Gastrocnemius medialis (tissue), 4 donors: Measurements from ENCODE around the gene PIAS1. TPM values are rescaled to one million over a fixed set of nuclear protein-coding genes. Genes with fewer than 3 reads are reported as not detected.
A peak's percentile ranks its signal among the peaks of the same experiment; 100 is the strongest.

ENCODE experiments used
- ATAC-seq, 2 donors: fragments of 150-250 bp; one replicate each; pipeline ENCODE4 v1.9.1; 2016
- DNase-seq, 2 donors: peaks; one replicate each; pipeline ENCODE4 v3.0.0-alpha.2; 2019
- H3K27ac ChIP-seq, 4 donors: fragments of 200-600 bp; sonication (generic); 1 replicate in 1 of 4; 2 replicates in 3 of 4; pipeline ENCODE4 v1.5.1; 2016 to 2018; ENCODE audit warnings: mild to moderate bottlenecking in 2 of 4, moderate library complexity in 1 of 4
- H3K27me3 ChIP-seq, 3 donors: fragments of 200-600 bp; sonication (generic) in 2 of 3; 1 replicate in 1 of 3; 2 replicates in 2 of 3; pipeline versions ENCODE4 v1.5.1 to v1.6.0; 2016 to 2019; ENCODE audit warnings: mild to moderate bottlenecking in 1 of 3, moderate library complexity in 1 of 3
- H3K36me3 ChIP-seq, 2 donors: fragments of 200-600 bp; sonication (generic) in 1 of 2; one replicate each; pipeline ENCODE4 v1.5.1; 2017 to 2018
- H3K4me1 ChIP-seq, 2 donors: fragments of 200-600 bp; sonication (generic) in 1 of 2; one replicate each; pipeline ENCODE4 v1.5.1; 2016 to 2017; ENCODE audit warnings: mild to moderate bottlenecking in 2 of 2
- H3K4me3 ChIP-seq, 4 donors: fragments of 200-600 bp; sonication (generic) in 3 of 4; 1 replicate in 1 of 4; 2 replicates in 3 of 4; pipeline ENCODE4 v1.5.1; 2016 to 2019; ENCODE audit warnings: mild to moderate bottlenecking in 2 of 4
- H3K9me3 ChIP-seq, 3 donors: fragments of 200-600 bp; sonication (generic) in 2 of 3; 1 replicate in 1 of 3; 2 replicates in 2 of 3; pipeline ENCODE4 v1.5.1; 2016 to 2019
- CTCF ChIP-seq, 5 experiments: fragments of 450-650 bp in 3 of 5; fragments of 200-600 bp in 2 of 5; sonication (generic) in 2 of 5; IDR thresholded peaks in 4 of 5; conservative IDR thresholded peaks in 1 of 5; 1 replicate in 4 of 5; 2 replicates in 1 of 5; pipeline ENCODE4 v1.5.1; 2016 to 2019; ENCODE audit warnings: antibody characterized with exemption in 5 of 5, mild to moderate bottlenecking in 3 of 5, moderate library complexity in 3 of 5
- POLR2A ChIP-seq, 2 donors: fragments of 450-650 bp; IDR thresholded peaks; one replicate each; pipeline ENCODE4 v1.6.1; 2017; ENCODE audit warnings: antibody characterized with exemption in 2 of 2, mild to moderate bottlenecking in 2 of 2, moderate library complexity in 2 of 2
- in situ Hi-C, 4 donors: fragments of 200-750 bp; cut with MboI; loops; one replicate each; pipeline versions ENCODE4 v1.15.0 to v1.8.0; 2017; ENCODE audit warnings: low sequenced_read_pairs in 4 of 4
- intact Hi-C: fragments of 100-400 bp; cut with DNase I; formaldehyde crosslinking; loops from one replicate; pipeline ENCODE4 v1.15.1; 2023; ENCODE audit warnings: low total_unique reads
- total RNA-seq, 4 donors: library from RNA; depleted of rRNA; stranded (reverse); fragments of >200 nt; gene quantifications; one replicate each; pipeline versions ENCODE4 v1.1.0 to v1.2.3, GENCODE V29; 2016

PIAS1 gene
- total RNA-seq, 4 donors from 2014 or later: 16.4 to 71.9 (median 23.5) TPM

GRCh38 chr15:68152342-68152741 lies 98.2 kb downstream of the PIAS1 start:
- in situ Hi-C loops: loop anchor here in 2 of 4 donors (5.0 to 10.0 kb wide), 2 partner anchors 288 to 290 kb away; no protein-coding TSS in a partner anchor
- H3K4me3 ChIP-seq: no peak overlapping the region
- H3K4me1 ChIP-seq: peaks cover 0 to 10% of the 10 kb centered on the region in 2 donors
- no peak for TF ChIP-seq POLR2A (IDR thresholded peaks at IDR 0.05)
- no peak for TF ChIP-seq CTCF (IDR thresholded peaks at IDR 0.05 in 4 of 5, conservative IDR thresholded peaks at IDR 0.05 in 1 of 5)
- intact Hi-C loops: no loop called here
- ATAC-seq (peak in 1 of 2 donors; percentile 30), DNase-seq (no peak)
- no peaks in the 10 kb centered on the region for H3K9me3 ChIP-seq
- H3K27ac ChIP-seq: peak overlapping the region in 1 of 4 donors; percentile 8
- H3K36me3 ChIP-seq: peaks cover 0 to 19% of the 10 kb centered on the region in 2 donors
- no peaks in the 10 kb centered on the region for H3K27me3 ChIP-seq

- Histone ChIP-seq H3K36me3 (peaks cover 0 to 19% of the 10 kb centered on the region in 2 donors), H3K4me3 (no peak overlapping the region), H3K9me3 (no peaks in the 10 kb centered on the region), H3K27me3 (no peaks in the 10 kb centered on the region), H3K27ac (no peak overlapping the region), H3K4me1 (peaks cover 0 to 10% of the 10 kb centered on the region in 2 donors)
- ATAC-seq (peak; percentile 49 to 60), DNase-seq (peak in 1 of 2 donors; percentile 21)
- TF ChIP-seq CTCF (IDR thresholded peaks at IDR 0.05 in 4 of 5, conservative IDR thresholded peaks at IDR 0.05 in 1 of 5): peak; percentile 57 to 78 (median 68)
- TF ChIP-seq POLR2A (IDR thresholded peaks at IDR 0.05): no peak
- intact Hi-C loops (loop anchor here (1.0 to 2.0 kb wide), 2 partner anchors 100 to 292 kb away; partner anchors contain the start of gene PIAS1), in situ Hi-C loops (loop anchor here in 3 of 4 donors (5.0 to 10.0 kb wide), 2 partner anchors 290 to 293 kb away; no protein-coding TSS in a partner anchor)
Measured at GRCh38 chr15:68154923-68155559, 100.9 kb downstream of the PIAS1 start.

GRCh38 chr15:68157074-68157473 lies 103.0 kb downstream of the PIAS1 start:
- no peak for TF ChIP-seq CTCF (IDR thresholded peaks at IDR 0.05 in 4 of 5, conservative IDR thresholded peaks at IDR 0.05 in 1 of 5)
- no peak for TF ChIP-seq POLR2A (IDR thresholded peaks at IDR 0.05)
- Histone ChIP-seq H3K27ac (no peak overlapping the region), H3K4me1 (peaks cover 0 to 9% of the 10 kb centered on the region in 2 donors), H3K36me3 (peaks cover 0 to 26% of the 10 kb centered on the region in 2 donors), H3K27me3 (no peaks in the 10 kb centered on the region), H3K4me3 (no peak overlapping the region), H3K9me3 (no peaks in the 10 kb centered on the region)
- ATAC-seq: no peak
- DNase-seq: no peak
- intact Hi-C loops (no loop called here), in situ Hi-C loops (loop anchor here in 2 of 4 donors (5.0 to 10.0 kb wide), 2 partner anchors 292 to 295 kb away; no protein-coding TSS in a partner anchor)

- in situ Hi-C loops: loop anchor here in 2 of 4 donors (5.0 to 10.0 kb wide), 2 partner anchors 293 to 296 kb away; no protein-coding TSS in a partner anchor
- no peaks in the 10 kb centered on the region for H3K4me1 ChIP-seq
- H3K36me3 ChIP-seq: peaks cover 0 to 25% of the 10 kb centered on the region in 2 donors
- TF ChIP-seq CTCF (IDR thresholded peaks at IDR 0.05 in 4 of 5, conservative IDR thresholded peaks at IDR 0.05 in 1 of 5) (no peak), POLR2A (IDR thresholded peaks at IDR 0.05) (no peak)
- DNase-seq (no peak), ATAC-seq (no peak)
- intact Hi-C loops: no loop called here
- no peaks in the 10 kb centered on the region for H3K27me3 ChIP-seq
- H3K27ac ChIP-seq: no peak overlapping the region
- H3K9me3 ChIP-seq: no peaks in the 10 kb centered on the region
- H3K4me3 ChIP-seq: no peak overlapping the region
Measured at GRCh38 chr15:68158046-68158628, 104.0 kb downstream of the PIAS1 start.
